ENCODE data around the gene PHACTR3.

PHACTR3 gene

DNA sequence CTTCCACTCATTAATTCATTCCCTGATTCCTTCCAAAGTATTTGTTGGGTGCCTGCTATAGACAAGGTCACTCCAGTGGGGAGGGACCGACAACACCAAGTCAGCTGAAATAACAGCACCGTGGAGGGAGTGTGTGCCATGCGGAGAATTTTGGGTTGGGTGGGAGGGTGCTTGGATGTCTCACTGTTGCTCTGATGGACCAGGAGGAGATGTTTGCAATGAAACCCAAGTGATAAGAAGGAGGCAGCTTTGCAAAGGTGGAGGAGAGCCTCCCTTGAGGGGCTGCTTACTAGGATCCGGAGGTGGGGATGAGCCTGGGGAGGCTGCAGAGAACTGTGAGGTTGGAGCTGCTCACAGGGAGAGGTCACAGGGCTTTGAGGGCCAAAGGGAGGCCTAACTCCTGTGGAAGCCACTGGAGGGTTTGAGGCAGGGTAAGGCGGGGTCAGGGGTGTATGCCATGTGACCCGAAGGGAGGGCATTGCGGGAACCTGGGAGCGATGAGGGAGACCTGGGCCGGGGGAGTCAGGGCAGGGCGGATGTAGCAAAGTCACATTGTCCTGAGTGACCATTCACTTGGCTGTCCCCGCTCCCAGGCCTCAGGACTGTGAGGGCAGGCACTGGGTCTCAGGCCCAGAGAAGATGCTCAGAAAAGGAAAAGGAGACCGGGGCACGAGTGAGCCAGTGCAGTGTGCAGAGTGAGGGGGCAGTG, 124.5 kb downstream of the PHACTR3 start:
- Histone ChIP-seq H2AFZ (no peak overlapping the region), H3K9ac (no peak overlapping the region), H3K79me2 (no peaks in the 10 kb centered on the region), H3K9me3 (ENCODE audit: control insufficient read depth, low read length) (no peaks in the 10 kb centered on the region), H3K4me1 (no peaks in the 10 kb centered on the region), H3K36me3 (ENCODE audit: control insufficient read depth, insufficient read depth, low read length) (no peaks in the 10 kb centered on the region), H3K27me3 (ENCODE audit: control insufficient read depth, insufficient read depth, low read length) (no peaks in the 10 kb centered on the region), H3K4me2 (ENCODE audit: low read length) (no peak overlapping the region), H3K4me3 (ENCODE audit: low read depth, low read length) (no peak overlapping the region), H3K27ac (no peak overlapping the region)
- TF ChIP-seq, protein P1, sequence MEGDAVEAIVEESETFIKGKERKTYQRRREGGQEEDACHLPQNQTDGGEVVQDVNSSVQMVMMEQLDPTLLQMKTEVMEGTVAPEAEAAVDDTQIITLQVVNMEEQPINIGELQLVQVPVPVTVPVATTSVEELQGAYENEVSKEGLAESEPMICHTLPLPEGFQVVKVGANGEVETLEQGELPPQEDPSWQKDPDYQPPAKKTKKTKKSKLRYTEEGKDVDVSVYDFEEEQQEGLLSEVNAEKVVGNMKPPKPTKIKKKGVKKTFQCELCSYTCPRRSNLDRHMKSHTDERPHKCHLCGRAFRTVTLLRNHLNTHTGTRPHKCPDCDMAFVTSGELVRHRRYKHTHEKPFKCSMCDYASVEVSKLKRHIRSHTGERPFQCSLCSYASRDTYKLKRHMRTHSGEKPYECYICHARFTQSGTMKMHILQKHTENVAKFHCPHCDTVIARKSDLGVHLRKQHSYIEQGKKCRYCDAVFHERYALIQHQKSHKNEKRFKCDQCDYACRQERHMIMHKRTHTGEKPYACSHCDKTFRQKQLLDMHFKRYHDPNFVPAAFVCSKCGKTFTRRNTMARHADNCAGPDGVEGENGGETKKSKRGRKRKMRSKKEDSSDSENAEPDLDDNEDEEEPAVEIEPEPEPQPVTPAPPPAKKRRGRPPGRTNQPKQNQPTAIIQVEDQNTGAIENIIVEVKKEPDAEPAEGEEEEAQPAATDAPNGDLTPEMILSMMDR (IDR thresholded peaks at IDR 0.05): no peak

DNA sequence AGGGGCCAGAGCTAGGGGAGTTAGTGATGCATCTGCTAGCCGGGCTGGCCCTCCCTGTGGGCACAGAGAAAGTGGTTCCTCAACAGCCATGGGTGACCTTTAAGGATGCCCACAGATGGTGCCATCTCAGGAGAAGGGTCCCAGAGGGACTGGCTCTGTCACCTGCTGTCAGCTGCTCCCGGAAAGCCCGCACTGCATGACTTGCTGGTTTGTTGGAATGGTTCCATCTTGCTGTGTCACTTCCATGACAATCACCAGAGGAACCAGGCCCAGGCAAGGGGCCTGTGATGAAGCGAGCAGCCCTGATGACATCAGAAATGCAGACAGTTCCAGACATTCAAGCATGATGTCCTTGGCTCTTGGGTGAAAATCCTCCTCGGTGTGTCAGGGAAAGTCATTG, 125.2 kb downstream of the PHACTR3 start:
- TF ChIP-seq, protein P1 (IDR thresholded peaks at IDR 0.05): no peak
- Histone ChIP-seq H3K9me3 (ENCODE audit: control insufficient read depth, low read length) (no peaks in the 10 kb centered on the region), H2AFZ (no peak overlapping the region), H3K79me2 (no peaks in the 10 kb centered on the region), H3K9ac (no peak overlapping the region), H3K36me3 (ENCODE audit: control insufficient read depth, insufficient read depth, low read length) (no peaks in the 10 kb centered on the region), H3K4me1 (no peaks in the 10 kb centered on the region), H3K4me3 (ENCODE audit: low read depth, low read length) (no peak overlapping the region), H3K27me3 (ENCODE audit: control insufficient read depth, insufficient read depth, low read length) (no peaks in the 10 kb centered on the region), H3K4me2 (ENCODE audit: low read length) (no peak overlapping the region), H3K27ac (no peak overlapping the region)

DNA sequence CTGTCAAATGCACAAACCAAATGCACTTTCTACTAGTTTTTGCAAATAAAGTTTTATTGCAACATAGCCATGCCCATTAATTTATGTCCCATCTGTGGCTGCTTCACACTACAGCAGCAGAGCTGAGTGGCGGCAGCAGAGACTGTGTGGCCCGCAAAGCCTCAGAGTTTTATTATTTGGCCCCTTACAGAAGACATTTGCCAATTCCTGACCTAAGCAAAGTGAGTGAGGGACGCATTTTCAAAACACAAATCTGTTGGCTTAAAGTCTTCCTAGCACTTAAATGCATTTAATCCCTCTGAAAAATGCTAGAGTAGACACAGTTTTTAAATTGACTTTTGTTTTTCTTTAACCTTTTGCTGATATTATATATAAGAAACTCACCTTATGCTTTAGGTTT, 126.4 kb downstream of the PHACTR3 start:
- Histone ChIP-seq H3K4me3 (ENCODE audit: low read depth, low read length) (no peak overlapping the region), H3K27ac (no peak overlapping the region), H3K9me3 (ENCODE audit: control insufficient read depth, low read length) (no peaks in the 10 kb centered on the region), H3K4me2 (ENCODE audit: low read length) (no peak overlapping the region), H3K9ac (no peak overlapping the region), H3K4me1 (no peaks in the 10 kb centered on the region), H3K27me3 (ENCODE audit: control insufficient read depth, insufficient read depth, low read length) (no peaks in the 10 kb centered on the region), H3K79me2 (no peaks in the 10 kb centered on the region), H2AFZ (no peak overlapping the region), H3K36me3 (ENCODE audit: control insufficient read depth, insufficient read depth, low read length) (no peaks in the 10 kb centered on the region)
- TF ChIP-seq, protein P1 (IDR thresholded peaks at IDR 0.05): no peak

DNA sequence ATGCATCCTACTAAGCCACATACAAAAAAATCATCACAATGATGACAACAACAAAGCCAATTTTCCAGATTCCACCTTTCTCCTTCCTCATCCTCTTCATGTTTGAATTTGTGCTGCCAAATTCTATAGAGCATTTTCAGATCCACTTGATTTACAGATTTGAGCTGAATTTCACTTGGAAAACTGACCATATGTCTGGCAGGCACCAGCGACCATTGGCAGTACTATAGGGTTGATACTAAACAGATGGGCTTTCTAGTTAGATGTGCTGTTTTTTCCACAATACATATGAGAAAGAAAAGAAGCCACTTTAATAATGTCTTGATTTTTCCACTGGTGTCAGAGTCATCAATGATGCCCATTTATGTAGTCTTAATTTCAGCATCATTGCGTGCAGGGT, 127.0 kb downstream of the PHACTR3 start:
- Histone ChIP-seq H3K36me3 (ENCODE audit: control insufficient read depth, insufficient read depth, low read length) (no peaks in the 10 kb centered on the region), H3K4me2 (ENCODE audit: low read length) (no peak overlapping the region), H3K4me1 (no peaks in the 10 kb centered on the region), H3K27me3 (ENCODE audit: control insufficient read depth, insufficient read depth, low read length) (no peaks in the 10 kb centered on the region), H3K9ac (no peak overlapping the region), H3K27ac (no peak overlapping the region), H3K9me3 (ENCODE audit: control insufficient read depth, low read length) (no peaks in the 10 kb centered on the region), H3K4me3 (ENCODE audit: low read depth, low read length) (no peak overlapping the region), H3K79me2 (no peaks in the 10 kb centered on the region), H2AFZ (no peak overlapping the region)
- TF ChIP-seq, protein P1 (IDR thresholded peaks at IDR 0.05): no peak

DNA sequence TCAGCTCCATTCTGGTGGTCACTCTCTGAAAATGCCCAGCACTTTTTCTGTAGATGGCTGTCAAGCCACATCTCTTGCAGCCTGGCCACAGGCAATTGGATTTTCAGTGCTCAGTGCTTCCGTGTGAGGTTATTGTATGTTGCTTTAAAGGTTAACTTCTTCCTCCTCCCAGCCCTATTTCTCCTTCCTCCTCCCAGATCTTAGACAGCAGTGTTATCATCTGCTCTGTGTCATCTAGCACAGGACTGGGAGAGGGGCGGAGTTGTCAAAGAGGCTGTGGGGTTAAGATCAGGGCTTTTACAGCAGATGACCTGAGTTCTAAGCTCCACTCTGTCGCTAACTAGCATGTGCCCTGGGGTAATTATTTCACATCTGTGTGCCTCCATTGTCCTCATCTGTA, 129.0 kb downstream of the PHACTR3 start:
- Histone ChIP-seq H3K4me1 (no peaks in the 10 kb centered on the region), H2AFZ (no peak overlapping the region), H3K36me3 (ENCODE audit: control insufficient read depth, insufficient read depth, low read length) (no peaks in the 10 kb centered on the region), H3K9me3 (ENCODE audit: control insufficient read depth, low read length) (no peaks in the 10 kb centered on the region), H3K79me2 (no peaks in the 10 kb centered on the region), H3K27ac (no peak overlapping the region), H3K9ac (no peak overlapping the region), H3K4me2 (ENCODE audit: low read length) (no peak overlapping the region), H3K27me3 (ENCODE audit: control insufficient read depth, insufficient read depth, low read length) (no peaks in the 10 kb centered on the region), H3K4me3 (ENCODE audit: low read depth, low read length) (no peak overlapping the region)
- TF ChIP-seq, protein P1 (IDR thresholded peaks at IDR 0.05): no peak

All from parathyroid adenoma (tissue), 2 donors.